Breast epithelium (tissue), 3 donors: ENCODE data around the gene MT1B.

Experiments used
- CTCF ChIP-seq, 3 donors: fragments of 450-650 bp; IDR thresholded peaks; one replicate each; pipeline ENCODE4 v1.5.1; 2016 to 2017; ENCODE audit warnings: antibody characterized with exemption in 3 of 3, mild to moderate bottlenecking in 3 of 3, moderate library complexity in 3 of 3
- POLR2A ChIP-seq: fragments of 450-650 bp; IDR thresholded peaks from one replicate; pipeline ENCODE4 v1.6.1; 2016; ENCODE audit warnings: antibody characterized with exemption, mild to moderate bottlenecking, moderate library complexity

GRCh38 chr16:56632848-56633365 is 18.8 kb upstream of the MT1B start:
- no peak for TF ChIP-seq CTCF (IDR thresholded peaks at IDR 0.05)
- no peak for TF ChIP-seq POLR2A
